ENCODE results near the gene CGB5.
A peak's percentile ranks its signal among the peaks of the same experiment; 100 is the strongest.
"Not testable (repeated sequence)": the region's sequence is repeated elsewhere in the genome, so short reads cannot be mapped to it uniquely, and the experiment has no call there.

DNA sequence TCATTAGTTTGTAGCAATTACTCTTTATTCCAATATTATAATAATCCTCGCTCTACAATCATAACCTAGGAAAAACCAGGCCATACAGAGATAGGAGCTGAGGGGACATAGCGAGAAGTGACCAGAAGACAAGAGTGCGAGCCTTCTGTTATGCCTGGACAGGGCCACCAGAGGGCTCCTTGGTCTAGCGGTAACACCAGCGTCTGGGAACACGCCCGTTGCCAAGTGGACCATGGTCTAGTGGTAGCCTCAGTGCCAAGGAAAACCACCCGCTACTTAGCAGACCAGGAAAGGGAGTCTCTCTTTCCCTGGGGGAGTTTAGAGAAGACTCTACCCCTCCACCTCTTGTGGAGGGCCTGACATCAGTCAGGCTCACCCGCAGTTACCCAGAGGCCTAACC, 31.2 kb downstream of the CGB5 start:
- TF ChIP-seq, protein P1, sequence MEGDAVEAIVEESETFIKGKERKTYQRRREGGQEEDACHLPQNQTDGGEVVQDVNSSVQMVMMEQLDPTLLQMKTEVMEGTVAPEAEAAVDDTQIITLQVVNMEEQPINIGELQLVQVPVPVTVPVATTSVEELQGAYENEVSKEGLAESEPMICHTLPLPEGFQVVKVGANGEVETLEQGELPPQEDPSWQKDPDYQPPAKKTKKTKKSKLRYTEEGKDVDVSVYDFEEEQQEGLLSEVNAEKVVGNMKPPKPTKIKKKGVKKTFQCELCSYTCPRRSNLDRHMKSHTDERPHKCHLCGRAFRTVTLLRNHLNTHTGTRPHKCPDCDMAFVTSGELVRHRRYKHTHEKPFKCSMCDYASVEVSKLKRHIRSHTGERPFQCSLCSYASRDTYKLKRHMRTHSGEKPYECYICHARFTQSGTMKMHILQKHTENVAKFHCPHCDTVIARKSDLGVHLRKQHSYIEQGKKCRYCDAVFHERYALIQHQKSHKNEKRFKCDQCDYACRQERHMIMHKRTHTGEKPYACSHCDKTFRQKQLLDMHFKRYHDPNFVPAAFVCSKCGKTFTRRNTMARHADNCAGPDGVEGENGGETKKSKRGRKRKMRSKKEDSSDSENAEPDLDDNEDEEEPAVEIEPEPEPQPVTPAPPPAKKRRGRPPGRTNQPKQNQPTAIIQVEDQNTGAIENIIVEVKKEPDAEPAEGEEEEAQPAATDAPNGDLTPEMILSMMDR (IDR thresholded peaks at IDR 0.05): peak; percentile 48 to 86 (median 78)
- not testable (repeated sequence) for TF ChIP-seq POLR2A (IDR thresholded peaks at IDR 0.05)
